Esophagus muscularis mucosa (tissue), 4 donors: Measurements from ENCODE around the gene AUTS2. TPM values are rescaled to one million over a fixed set of nuclear protein-coding genes. Genes with fewer than 3 reads are reported as not detected.

Experiments
- DNase-seq: peaks from one replicate; pipeline ENCODE4 v3.0.0-alpha.2; 2017; ENCODE audit errors: extremely low spot score
- H3K27ac ChIP-seq, 4 donors: fragments of 200-600 bp; sonication (generic); replicated peaks in 1 of 4; 1 replicate in 3 of 4; 2 replicates in 1 of 4; pipeline ENCODE4 v1.5.1; 2016 to 2019; ENCODE audit warnings: mild to moderate bottlenecking in 1 of 4
- H3K27me3 ChIP-seq, 4 donors: fragments of 200-600 bp; sonication (generic); one replicate each; pipeline versions ENCODE4 v1.5.1 to v1.6.0; 2016 to 2019
- H3K36me3 ChIP-seq, 4 donors: fragments of 200-600 bp; sonication (generic); one replicate each; pipeline ENCODE4 v1.5.1; 2016 to 2019
- H3K4me1 ChIP-seq, 4 donors: fragments of 200-600 bp; sonication (generic); one replicate each; pipeline ENCODE4 v1.5.1; 2016 to 2019
- H3K4me3 ChIP-seq, 4 donors: fragments of 200-600 bp; sonication (generic); 1 replicate in 2 of 4; 2 replicates in 2 of 4; pipeline ENCODE4 v1.5.1; 2016 to 2019; ENCODE audit warnings: mild to moderate bottlenecking in 4 of 4, moderate library complexity in 1 of 4
- H3K9me3 ChIP-seq, 4 donors: fragments of 200-600 bp; sonication (generic); 1 replicate in 3 of 4; 2 replicates in 1 of 4; pipeline ENCODE4 v1.5.1; 2016 to 2019
- EP300 ChIP-seq: sonication (generic); formaldehyde crosslinking; IDR thresholded peaks from one replicate; pipeline ENCODE4 v1.6.1; 2017; ENCODE audit warnings: antibody characterized with exemption
- POLR2A ChIP-seq: fragments of 450-650 bp; IDR thresholded peaks from one replicate; pipeline ENCODE4 v1.6.1; 2017; ENCODE audit warnings: antibody characterized with exemption, moderate library complexity, mild to moderate bottlenecking, low read depth
- POLR2AphosphoS5 ChIP-seq, 2 donors: sonication (generic); formaldehyde crosslinking; IDR thresholded peaks; one replicate each; pipeline ENCODE4 v1.6.1; 2017; ENCODE audit warnings: antibody characterized with exemption in 2 of 2
- WGBS: methylation state at CpG from one replicate; pipeline ENCODE4 v1.1.5; 2018; 5-methylcytosine and 5-hydroxymethylcytosine counted together
- intact Hi-C: fragments of 100-400 bp; cut with DNase I; formaldehyde crosslinking; loops from one replicate; pipeline ENCODE4 v1.15.1; 2023
- total RNA-seq, 4 donors: library from RNA; depleted of rRNA; stranded (reverse); fragments of >200 nt; gene quantifications; one replicate each; pipeline versions ENCODE4 v1.1.0 to v1.2.1, GENCODE V29; 2016
- TF ChIP-seq, protein P1 (sequence below), 3 experiments: fragments of 200-600 bp in 2 of 3; fragments of 450-650 bp in 1 of 3; sonication (generic) in 2 of 3; IDR thresholded peaks; one replicate each; pipeline ENCODE4 v1.5.1; 2017 to 2019; ENCODE audit warnings: antibody characterized with exemption in 3 of 3, mild to moderate bottlenecking in 2 of 3, moderate library complexity in 1 of 3

The AUTS2 gene
- total RNA-seq, 4 donors from 2014 or later, result 18.5 to 44.9 (median 34.2) TPM

DNA sequence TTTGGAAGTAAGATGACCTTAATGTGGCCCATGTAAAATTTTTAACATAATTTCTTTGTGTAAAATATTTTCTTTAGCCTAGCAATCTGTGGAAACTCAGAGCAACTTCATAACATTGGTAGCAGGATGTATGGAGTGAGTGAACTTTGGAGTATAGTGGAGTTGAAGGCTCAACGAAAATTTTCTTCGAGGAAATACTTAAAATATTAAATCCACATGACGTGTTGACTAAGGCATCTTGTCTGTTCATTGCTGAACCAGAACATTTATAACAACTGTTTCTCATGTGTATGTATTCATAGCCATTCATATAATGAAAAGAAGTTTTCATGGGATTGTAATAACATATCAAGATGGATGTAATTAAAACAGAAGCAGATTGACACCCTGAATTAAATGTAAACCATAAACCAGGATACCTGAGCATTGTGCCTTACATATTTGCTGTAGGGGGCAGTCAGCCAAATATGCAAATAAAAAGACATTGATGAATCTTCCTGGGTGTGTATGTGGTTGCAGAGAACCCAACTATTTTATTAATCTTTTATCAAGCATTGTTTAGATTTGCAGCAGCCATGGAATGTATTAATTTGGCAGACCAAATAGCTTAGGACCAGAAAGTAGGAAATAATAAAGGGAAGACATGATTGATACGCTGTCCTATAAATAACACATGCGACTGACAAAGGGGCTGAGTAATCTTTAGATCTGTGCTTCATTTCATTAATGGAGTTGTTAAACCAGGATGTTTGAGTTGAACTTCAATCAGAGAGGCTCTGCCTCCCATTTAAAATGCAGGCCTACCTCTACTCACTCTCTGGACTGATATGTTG lies 11.5 kb downstream of the AUTS2 start:
- no peak overlapping the region for H3K4me3 ChIP-seq
- no peak overlapping the region for H3K27ac ChIP-seq
- no peak for DNase-seq
- TF ChIP-seq, protein P1, sequence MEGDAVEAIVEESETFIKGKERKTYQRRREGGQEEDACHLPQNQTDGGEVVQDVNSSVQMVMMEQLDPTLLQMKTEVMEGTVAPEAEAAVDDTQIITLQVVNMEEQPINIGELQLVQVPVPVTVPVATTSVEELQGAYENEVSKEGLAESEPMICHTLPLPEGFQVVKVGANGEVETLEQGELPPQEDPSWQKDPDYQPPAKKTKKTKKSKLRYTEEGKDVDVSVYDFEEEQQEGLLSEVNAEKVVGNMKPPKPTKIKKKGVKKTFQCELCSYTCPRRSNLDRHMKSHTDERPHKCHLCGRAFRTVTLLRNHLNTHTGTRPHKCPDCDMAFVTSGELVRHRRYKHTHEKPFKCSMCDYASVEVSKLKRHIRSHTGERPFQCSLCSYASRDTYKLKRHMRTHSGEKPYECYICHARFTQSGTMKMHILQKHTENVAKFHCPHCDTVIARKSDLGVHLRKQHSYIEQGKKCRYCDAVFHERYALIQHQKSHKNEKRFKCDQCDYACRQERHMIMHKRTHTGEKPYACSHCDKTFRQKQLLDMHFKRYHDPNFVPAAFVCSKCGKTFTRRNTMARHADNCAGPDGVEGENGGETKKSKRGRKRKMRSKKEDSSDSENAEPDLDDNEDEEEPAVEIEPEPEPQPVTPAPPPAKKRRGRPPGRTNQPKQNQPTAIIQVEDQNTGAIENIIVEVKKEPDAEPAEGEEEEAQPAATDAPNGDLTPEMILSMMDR (IDR thresholded peaks at IDR 0.05), result no peak
- no peak for TF ChIP-seq POLR2A
- TF ChIP-seq EP300, result no peak
- no peak for TF ChIP-seq POLR2AphosphoS5 (IDR thresholded peaks at IDR 0.05)
- no peaks in the 10 kb centered on the region for H3K9me3 ChIP-seq
- H3K27me3 ChIP-seq, result no peaks in the 10 kb centered on the region
- WGBS, result 51% methylated on average over 5 of the region's 5 CpGs
- intact Hi-C loops, result loop anchor here (5.0 kb wide), 1 partner anchor 323 kb away; no protein-coding TSS in a partner anchor
- no peaks in the 10 kb centered on the region for H3K36me3 ChIP-seq
- H3K4me1 ChIP-seq, result peaks cover 13 to 67% (median 42%) of the 10 kb centered on the region in 4 donors

DNA sequence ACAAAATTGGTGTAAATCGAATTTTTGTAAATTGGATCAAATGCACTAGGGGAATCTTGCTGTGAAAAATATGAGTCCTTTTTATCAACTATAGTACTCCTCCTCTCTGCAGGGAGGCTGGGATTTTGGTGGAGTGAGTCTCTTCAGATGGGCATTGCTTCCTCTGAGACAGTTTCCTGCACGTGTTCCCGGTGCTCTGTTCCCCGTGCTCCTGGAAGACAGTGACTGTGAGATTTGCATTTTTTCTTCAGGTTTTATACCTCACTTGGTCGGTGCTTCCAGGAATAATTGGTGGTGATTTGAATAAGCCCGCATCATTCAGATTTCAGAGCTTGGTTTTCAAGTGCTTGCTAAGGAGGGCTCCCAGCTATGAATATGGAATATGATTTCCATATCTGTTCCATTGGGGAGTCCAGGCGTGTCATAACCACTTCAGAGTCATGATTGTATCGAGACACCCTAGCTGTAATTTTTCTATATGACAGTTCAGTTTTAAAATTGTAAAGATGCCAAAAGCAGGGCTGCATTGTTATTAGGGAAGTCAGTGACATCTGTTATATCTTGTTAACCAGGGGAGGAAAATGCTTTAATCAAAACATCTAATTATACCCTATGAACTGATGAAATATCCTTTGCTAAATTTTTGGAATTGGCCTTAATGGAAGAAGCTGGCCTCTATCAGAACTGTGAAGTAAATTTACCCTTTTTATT lies 12.3 kb downstream of the AUTS2 start:
- TF ChIP-seq EP300 (no peak), POLR2AphosphoS5 (IDR thresholded peaks at IDR 0.05) (no peak), POLR2A (no peak)
- TF ChIP-seq, protein P1 (IDR thresholded peaks at IDR 0.05), result no peak
- Histone ChIP-seq H3K36me3 (no peaks in the 10 kb centered on the region), H3K27ac (no peak overlapping the region), H3K4me3 (no peak overlapping the region), H3K4me1 (peaks cover 13 to 59% (median 34%) of the 10 kb centered on the region in 4 donors), H3K27me3 (no peaks in the 10 kb centered on the region), H3K9me3 (no peaks in the 10 kb centered on the region)
- intact Hi-C loops, result no loop called here
- no peak for DNase-seq
- WGBS, result 36% methylated on average over 8 of the region's 8 CpGs

DNA sequence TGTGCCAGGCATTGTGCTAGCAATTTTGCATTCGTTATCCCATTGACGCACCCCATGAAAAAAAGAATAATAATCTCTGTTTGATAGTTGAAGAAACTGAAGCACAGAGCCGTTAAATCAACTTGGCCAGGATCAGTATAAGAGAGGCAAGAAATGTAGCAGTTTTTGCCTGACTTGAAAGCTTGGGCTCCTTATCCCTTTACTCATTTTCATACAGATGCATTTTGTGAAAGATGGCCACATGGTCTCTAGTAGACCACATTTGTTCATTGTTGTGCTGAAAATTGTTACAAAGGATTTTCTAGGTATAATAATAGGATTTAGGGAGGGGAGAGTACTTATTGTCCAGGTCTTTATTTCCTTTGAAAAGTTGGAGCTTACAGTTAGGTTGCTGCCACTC lies 14.7 kb downstream of the AUTS2 start:
- Histone ChIP-seq H3K27me3 (no peaks in the 10 kb centered on the region), H3K36me3 (no peaks in the 10 kb centered on the region), H3K27ac (no peak overlapping the region), H3K9me3 (no peaks in the 10 kb centered on the region), H3K4me1 (peaks cover 13 to 51% (median 30%) of the 10 kb centered on the region in 4 donors), H3K4me3 (no peak overlapping the region)
- DNase-seq, result no peak
- intact Hi-C loops, result no loop called here
- 78% methylated on average over 3 of the region's 3 CpGs for WGBS
- TF ChIP-seq EP300 (no peak), POLR2AphosphoS5 (IDR thresholded peaks at IDR 0.05) (no peak), POLR2A (no peak)
- TF ChIP-seq, protein P1 (IDR thresholded peaks at IDR 0.05), result no peak

DNA sequence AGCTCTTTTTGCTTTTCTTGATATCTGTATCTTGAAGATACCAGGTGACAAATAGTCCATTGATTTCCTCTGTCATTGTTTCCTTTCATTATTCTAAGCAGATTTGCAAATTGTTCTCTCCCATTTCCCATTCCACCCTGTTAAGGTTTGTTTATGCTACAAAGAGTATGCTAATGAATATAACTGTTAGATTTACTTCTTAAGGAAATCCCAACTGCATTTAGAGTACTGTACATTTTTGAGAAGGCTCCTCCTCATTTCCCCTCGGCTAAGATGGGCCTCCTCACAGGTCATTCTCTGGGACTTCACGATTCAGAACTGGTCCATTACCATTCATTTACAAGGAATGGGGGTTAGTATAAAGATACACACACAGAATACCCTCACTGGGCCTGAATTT lies 15.6 kb downstream of the AUTS2 start:
- WGBS, result 83% methylated on average over 2 of the region's 2 CpGs
- DNase-seq, result no peak
- Histone ChIP-seq H3K4me1 (peaks cover 13 to 47% (median 28%) of the 10 kb centered on the region in 4 donors), H3K4me3 (no peak overlapping the region), H3K27ac (no peak overlapping the region), H3K36me3 (no peaks in the 10 kb centered on the region), H3K27me3 (no peaks in the 10 kb centered on the region), H3K9me3 (no peaks in the 10 kb centered on the region)
- intact Hi-C loops, result no loop called here
- no peak for TF ChIP-seq POLR2AphosphoS5 (IDR thresholded peaks at IDR 0.05)
- TF ChIP-seq, protein P1 (IDR thresholded peaks at IDR 0.05), result no peak
- no peak for TF ChIP-seq POLR2A
- no peak for TF ChIP-seq EP300
